Psoas muscle (tissue), 8 donors: Measurements from ENCODE around the gene PLP1. TPM values are rescaled to one million over a fixed set of nuclear protein-coding genes. Genes with fewer than 3 reads are reported as not detected.

Experiments
- ATAC-seq, 4 donors: fragments of 200-7000 bp; cut with Tn5 transposase; one replicate each; pipeline ENCODE4 v1.9.1; 2020; ENCODE audit warnings: moderate library complexity in 3 of 4, mild to moderate bottlenecking in 2 of 4
- DNase-seq, 2 donors: peaks; one replicate each; pipeline ENCODE4 v3.0.0-alpha.2; 2020
- H3K27ac ChIP-seq: fragments of 200-600 bp; one replicate; pipeline ENCODE4 v1.8.0; 2022
- H3K27me3 ChIP-seq, 3 donors: fragments of 200-600 bp in 1 of 3; one replicate each; pipeline versions ENCODE4 v1.6.1 to v1.8.0; 2013 to 2022; ENCODE audit warnings: low read length in 2 of 3, mild to moderate bottlenecking in 2 of 3, moderate library complexity in 1 of 3; ENCODE audit not compliant: insufficient read depth in 3 of 3
- H3K36me3 ChIP-seq, 2 donors: fragments of 200-600 bp in 1 of 2; one replicate each; pipeline versions ENCODE4 v1.6.1 to v1.8.0; 2013 to 2022; ENCODE audit warnings: low read depth in 1 of 2, mild to moderate bottlenecking in 1 of 2, moderate library complexity in 1 of 2; ENCODE audit not compliant: insufficient read depth in 1 of 2
- H3K4me1 ChIP-seq: fragments of 200-600 bp; one replicate; pipeline ENCODE4 v1.8.0; 2022
- H3K4me3 ChIP-seq: fragments of 200-600 bp; one replicate; pipeline ENCODE4 v1.8.0; 2022; ENCODE audit warnings: mild to moderate bottlenecking
- H3K9me3 ChIP-seq: fragments of 200-600 bp; one replicate; pipeline ENCODE4 v1.8.0; 2022
- CTCF ChIP-seq: fragments of 200-600 bp; IDR thresholded peaks from one replicate; pipeline ENCODE4 v1.8.0; 2022; ENCODE audit warnings: antibody characterized with exemption
- WGBS, 3 donors: extraction: QIAGEN DNeasy Blood & Tissue Kit; methylation state at CpG; one replicate each; pipeline versions ENCODE4 v1.1.6 to v1.1.7; 2013; 5-methylcytosine and 5-hydroxymethylcytosine counted together
- intact Hi-C, 2 donors: fragments of 100-400 bp; cut with DNase I; formaldehyde crosslinking; loops; one replicate each; pipeline versions ENCODE4 v1.11.0 to v1.14.2; 2022
- polyA plus RNA-seq, 3 donors: library from polyadenylated mRNA; stranded (reverse); fragments of 200-250 nt; gene quantifications; one replicate each; pipeline ENCODE4 v1.2.3, GENCODE V29; 2013
- total RNA-seq, 4 donors: library from RNA; stranded (reverse); fragmentation: NEBNext Ultra II Directional in 2 of 4; extraction: Animal tissue kit (Norgen Biotek cat#: 25700) in 2 of 4; gene quantifications; one replicate each; pipeline versions ENCODE4 v1.2.1 to v1.2.4, GENCODE V29; 2021 to 2023
- donor health status: healthy with polysubstance abuse.
- donor health status: DM: no; HTN: no; CAD: no; lungs with moderate emphysema.
- donor health status: Bipolar disorder and iron deficiency.
- donor health status: healthy.
- donor health status: DM: yes; HTN: yes; CAD: no.
- donor health status: DM: no; HTN: no; CAD: no.
- donor health status: DM: no; HTN: no; CAD: no.
- donor health status: DM: yes; HTN: yes; CAD: no.

Gene PLP1
- total and polyA plus RNA-seq, 7 donors = 0.39 to 1.7 (median 0.82) TPM; not detected in 1

DNA sequence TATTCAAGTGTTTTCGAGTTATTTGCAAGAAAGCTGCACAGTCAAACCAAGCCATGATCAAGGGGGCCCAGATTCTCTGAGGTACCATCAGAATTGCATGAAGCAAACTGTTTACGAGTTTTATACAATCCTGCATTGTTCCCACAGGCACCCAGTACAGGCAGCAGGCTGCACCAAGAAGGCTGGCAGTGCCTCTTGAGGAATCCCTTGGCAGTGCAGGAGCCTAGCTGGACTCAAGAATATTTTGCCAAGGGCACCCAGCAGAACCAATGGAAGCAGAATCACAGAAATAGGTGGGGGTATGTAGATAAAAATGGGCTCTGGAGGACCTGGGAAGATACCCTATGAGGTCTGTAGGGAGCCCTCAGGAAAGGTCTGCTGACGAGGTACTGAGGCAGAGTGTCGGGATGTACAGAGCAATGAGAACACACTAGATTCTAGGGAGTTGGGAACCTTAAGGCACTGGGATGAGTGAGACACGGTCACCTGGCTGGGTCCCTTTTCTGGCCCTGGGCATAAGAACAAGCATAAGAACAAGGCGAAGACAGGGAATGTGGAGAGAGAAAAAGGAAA is 2.5 kb upstream of the PLP1 start:
- intact Hi-C loops = loop anchor here in 1 of 2 donors (2.0 to 5.0 kb wide), 2 partner anchors 82 to 243 kb away; no protein-coding TSS in a partner anchor
- H3K27ac ChIP-seq = no peak overlapping the region
- WGBS, 3 donors = 65 to 79% (median 75%) methylated on average over 6 of the region's 6 CpGs
- peaks cover 0 to 23% (median 0%) of the 10 kb centered on the region in 3 donors for H3K27me3 ChIP-seq
- no peak overlapping the region for H3K4me3 ChIP-seq
- peak; percentile 55 to 79 (median 68) for ATAC-seq
- H3K9me3 ChIP-seq = no peaks in the 10 kb centered on the region
- H3K4me1 ChIP-seq = no peaks in the 10 kb centered on the region
- no peak for DNase-seq
- TF ChIP-seq CTCF = peak; percentile 40
- H3K36me3 ChIP-seq = no peaks in the 10 kb centered on the region

DNA sequence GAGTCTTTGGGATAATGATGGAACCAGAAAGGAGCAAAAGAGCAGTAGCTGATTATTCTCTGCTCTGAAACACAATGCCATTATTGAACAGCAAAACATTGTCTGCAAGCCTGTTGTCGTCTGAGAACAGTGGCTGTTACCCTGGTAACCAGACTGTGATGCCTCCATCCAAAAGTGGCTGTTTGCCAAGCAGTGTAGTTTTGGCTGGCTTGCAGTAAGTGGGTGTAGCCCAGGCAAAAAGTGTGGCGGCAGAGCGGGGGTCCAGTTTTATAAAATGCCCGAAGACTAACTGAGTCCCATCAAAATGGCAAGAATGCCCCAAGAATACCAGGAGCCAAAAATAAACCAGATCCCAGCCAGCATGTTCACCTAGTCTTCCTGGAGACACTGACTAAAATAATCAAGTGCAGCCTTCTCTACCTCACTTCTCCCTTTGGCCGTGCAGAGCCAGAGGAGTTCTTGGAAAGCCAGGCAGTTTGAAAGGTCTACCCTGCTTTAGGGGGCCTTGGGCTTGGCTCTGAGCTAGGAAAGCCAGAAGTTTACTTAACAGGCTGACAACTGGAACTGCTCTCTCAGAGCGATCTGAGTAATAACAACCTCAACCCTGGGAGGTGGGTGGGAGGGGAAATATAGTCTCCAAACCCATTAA is 2.6 kb downstream of the PLP1 start:
- Histone ChIP-seq H3K27ac (no peak overlapping the region), H3K9me3 (no peaks in the 10 kb centered on the region), H3K36me3 (no peaks in the 10 kb centered on the region), H3K4me1 (no peaks in the 10 kb centered on the region), H3K4me3 (no peak overlapping the region), H3K27me3 (peaks cover 0 to 26% (median 0%) of the 10 kb centered on the region in 3 donors)
- 28 to 51% (median 34%) methylated on average over 5 to 6 of the region's 6 CpGs for WGBS, 3 donors
- no peak for TF ChIP-seq CTCF
- no peak for DNase-seq
- no peak for ATAC-seq
- intact Hi-C loops = no loop called here

- Histone ChIP-seq H3K27me3 (peaks cover 0 to 26% (median 0%) of the 10 kb centered on the region in 3 donors), H3K36me3 (no peaks in the 10 kb centered on the region), H3K27ac (no peak overlapping the region), H3K4me1 (no peaks in the 10 kb centered on the region), H3K9me3 (no peaks in the 10 kb centered on the region), H3K4me3 (no peak overlapping the region)
- TF ChIP-seq CTCF = no peak
- DNase-seq (no peak), ATAC-seq (no peak)
- intact Hi-C loops = no loop called here
- WGBS, 3 donors = 73 to 87% (median 85%) methylated on average over 10 of the region's 10 CpGs
Observed at GRCh38 chrX:103780336-103781061, 3.9 kb downstream of the PLP1 start.

DNA sequence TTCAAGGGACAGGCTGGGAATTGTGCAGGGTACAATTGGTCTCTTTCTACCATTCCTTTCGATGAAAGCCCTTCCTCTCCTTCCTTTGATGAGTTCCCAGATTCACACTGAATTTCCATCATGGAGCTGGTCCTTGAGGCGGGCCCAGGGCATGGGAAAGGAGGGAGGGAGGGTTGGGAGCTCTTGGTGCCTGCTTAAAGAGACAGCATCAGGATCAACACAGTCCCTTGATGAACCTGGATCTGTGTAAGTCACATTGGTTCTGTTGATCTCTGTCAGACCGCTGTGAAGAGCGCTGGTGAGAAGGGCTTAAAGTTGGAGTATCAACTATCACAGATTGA is 4.4 kb downstream of the PLP1 start:
- no peak for ATAC-seq
- intact Hi-C loops = no loop called here
- 72 to 85% (median 83%) methylated on average over 3 to 4 of the region's 4 CpGs for WGBS, 3 donors

More for the DNA sequence above, 4.4 kb downstream of the PLP1 start:
- H3K9me3 ChIP-seq = no peaks in the 10 kb centered on the region
- H3K36me3 ChIP-seq = no peaks in the 10 kb centered on the region
- no peak for DNase-seq
- H3K4me3 ChIP-seq = no peak overlapping the region
- H3K4me1 ChIP-seq = no peaks in the 10 kb centered on the region
- no peak overlapping the region for H3K27ac ChIP-seq
- no peak for TF ChIP-seq CTCF
- H3K27me3 ChIP-seq = peaks cover 0 to 26% (median 0%) of the 10 kb centered on the region in 3 donors
